H9 (cell line): ENCODE results near the gene PIAS1. TPM values are rescaled to one million over a fixed set of nuclear protein-coding genes. Genes with fewer than 3 reads are reported as not detected.

Source experiments
- DNase-seq: peaks from one replicate; pipeline ENCODE4 v3.0.0-alpha.2; 2017
- H2AFZ ChIP-seq: one replicate; pipeline ENCODE4 v1.6.1; 2013; ENCODE audit warnings: mild to moderate bottlenecking, low read length, control low read depth, moderate library complexity
- H2AK5ac ChIP-seq: 2 replicates; pipeline ENCODE4 v1.6.1; 2013; ENCODE audit warnings: low read length, control low read depth, mixed read lengths; ENCODE audit not compliant: insufficient read length
- H2BK120ac ChIP-seq: one replicate; pipeline ENCODE4 v1.6.1; 2013; ENCODE audit warnings: low read depth, mild to moderate bottlenecking, low read length, control low read depth, inconsistent platforms; ENCODE audit not compliant: poor library complexity, severe bottlenecking
- H2BK12ac ChIP-seq: 2 replicates; pipeline ENCODE4 v1.6.1; 2013; ENCODE audit warnings: low read length, control low read depth, mixed read lengths, low read depth; ENCODE audit not compliant: insufficient read length
- H2BK15ac ChIP-seq: 2 replicates; pipeline ENCODE4 v1.6.1; 2013; ENCODE audit warnings: low read depth, low read length, control low read depth
- H2BK20ac ChIP-seq: one replicate; pipeline ENCODE4 v1.6.1; 2013; ENCODE audit warnings: low read depth, mild to moderate bottlenecking, low read length, control low read depth, inconsistent platforms; ENCODE audit not compliant: poor library complexity, severe bottlenecking
- H2BK5ac ChIP-seq: 2 replicates; pipeline ENCODE4 v1.6.1; 2013; ENCODE audit warnings: low read length, control low read depth, mixed read lengths; ENCODE audit not compliant: insufficient read length
- H3K14ac ChIP-seq: 2 replicates; pipeline ENCODE4 v1.6.1; 2013; ENCODE audit warnings: low read length, control low read depth; ENCODE audit not compliant: insufficient read depth
- H3K18ac ChIP-seq: 2 replicates; pipeline ENCODE4 v1.6.1; 2013; ENCODE audit warnings: low read depth, mild to moderate bottlenecking, mixed read lengths, low read length, control low read depth; ENCODE audit not compliant: insufficient read length
- H3K23ac ChIP-seq: 2 replicates; pipeline ENCODE4 v1.6.1; 2013; ENCODE audit warnings: low read length, control low read depth, mixed read lengths, low read depth; ENCODE audit not compliant: insufficient read length
- H3K23me2 ChIP-seq: 2 replicates; pipeline ENCODE4 v1.6.1; 2013; ENCODE audit warnings: low read depth, mild to moderate bottlenecking, mixed read lengths, low read length, control low read depth; ENCODE audit not compliant: insufficient read length, poor library complexity, severe bottlenecking
- H3K27ac ChIP-seq: 2 replicates; pipeline ENCODE4 v1.5.1; 2013; ENCODE audit warnings: low read length, control low read depth, mixed read lengths, low read depth; ENCODE audit not compliant: insufficient read length
- H3K27me3 ChIP-seq: 2 replicates; pipeline ENCODE4 v1.6.1; 2013; ENCODE audit warnings: low read length, control low read depth, inconsistent platforms; ENCODE audit not compliant: insufficient read depth
- H3K4ac ChIP-seq: 2 replicates; pipeline ENCODE4 v1.6.1; 2013; ENCODE audit warnings: low read depth, mild to moderate bottlenecking, control low read depth, inconsistent platforms, low read length, moderate library complexity
- H3K4me1 ChIP-seq: 2 replicates; pipeline ENCODE4 v1.6.1; 2013; ENCODE audit warnings: low read length, control low read depth, inconsistent platforms; ENCODE audit not compliant: insufficient read depth
- H3K4me2 ChIP-seq: 2 replicates; pipeline ENCODE4 v1.6.1; 2013; ENCODE audit warnings: low read length, control low read depth, mixed read lengths; ENCODE audit not compliant: insufficient read length, insufficient read depth
- H3K56ac ChIP-seq: 2 replicates; pipeline ENCODE4 v1.6.1; 2013; ENCODE audit warnings: low read depth, mild to moderate bottlenecking, mixed read lengths, low read length, control low read depth; ENCODE audit not compliant: insufficient read length
- H3K79me1 ChIP-seq: 2 replicates; pipeline ENCODE4 v1.6.1; 2013; ENCODE audit warnings: low read depth, mild to moderate bottlenecking, moderate library complexity, low read length, control low read depth, inconsistent platforms; ENCODE audit not compliant: insufficient read depth, poor library complexity, severe bottlenecking
- H3K79me2 ChIP-seq: 2 replicates; pipeline ENCODE4 v1.6.1; 2013; ENCODE audit warnings: low read length, control low read depth, inconsistent platforms; ENCODE audit not compliant: insufficient read depth
- H3K9ac ChIP-seq: 2 replicates; pipeline ENCODE4 v1.6.1; 2013; ENCODE audit warnings: low read length, control low read depth, mixed read lengths; ENCODE audit not compliant: insufficient read length; ENCODE audit errors: extremely low read depth
- H3K9me3 ChIP-seq: one replicate; pipeline ENCODE4 v1.6.1; 2013; ENCODE audit warnings: low read depth, low read length, inconsistent platforms; ENCODE audit not compliant: control insufficient read depth
- H3T11ph ChIP-seq: one replicate; pipeline ENCODE4 v1.6.1; 2013; ENCODE audit warnings: mild to moderate bottlenecking, low read length, control low read depth, inconsistent platforms
- H4K20me1 ChIP-seq: one replicate; pipeline ENCODE4 v1.6.1; 2013; ENCODE audit not compliant: control insufficient read depth, insufficient read length, insufficient read depth
- H4K5ac ChIP-seq: 2 replicates; pipeline ENCODE4 v1.6.1; 2013; ENCODE audit warnings: low read depth, mild to moderate bottlenecking, mixed read lengths, low read length, control low read depth; ENCODE audit not compliant: insufficient read length
- H4K8ac ChIP-seq: replicated peaks from 2 replicates; pipeline ENCODE4 v1.6.1; 2013; ENCODE audit warnings: low read length, control low read depth, mixed read lengths, low read depth; ENCODE audit not compliant: insufficient read length
- H4K91ac ChIP-seq: 2 replicates; pipeline ENCODE4 v1.6.1; 2013; ENCODE audit warnings: low read depth, mild to moderate bottlenecking, moderate library complexity, mixed read lengths, low read length, control low read depth; ENCODE audit not compliant: insufficient read length
- H3K27ac Mint-ChIP-seq, 3 experiments: 2 replicates in 2 of 3; 3 replicates in 1 of 3; pipeline ENCODE4 v1.8.0; 2020 to 2021; ENCODE audit warnings: mixed read lengths in 3 of 3, mild to moderate bottlenecking in 1 of 3, moderate library complexity in 1 of 3
- H3K27me3 Mint-ChIP-seq: 2 replicates; pipeline ENCODE4 v1.8.0; 2021; ENCODE audit warnings: low read depth, mild to moderate bottlenecking, moderate library complexity, mixed read lengths
- H3K36me3 Mint-ChIP-seq, 3 experiments: 2 replicates in 2 of 3; 3 replicates in 1 of 3; pipeline ENCODE4 v1.8.0; 2020 to 2021; ENCODE audit warnings: low read depth in 3 of 3, mixed read lengths in 3 of 3; ENCODE audit not compliant: insufficient read depth in 1 of 3
- H3K4me1 Mint-ChIP-seq, 2 experiments: 2 replicates each; pipeline ENCODE4 v1.8.0; 2020; ENCODE audit warnings: mixed read lengths in 2 of 2
- H3K4me3 Mint-ChIP-seq, 2 experiments: 2 replicates in 1 of 2; 3 replicates in 1 of 2; pipeline ENCODE4 v1.8.0; 2020 to 2021; ENCODE audit warnings: mild to moderate bottlenecking in 2 of 2, mixed read lengths in 2 of 2, moderate library complexity in 1 of 2
- H3K9me3 Mint-ChIP-seq, 2 experiments: 2 replicates in 1 of 2; 3 replicates in 1 of 2; pipeline ENCODE4 v1.8.0; 2020; ENCODE audit warnings: mild to moderate bottlenecking in 2 of 2, mixed read lengths in 2 of 2, moderate library complexity in 1 of 2
- WGBS: extraction: QIAGEN DNeasy Blood & Tissue Kit; methylation state at CpG from one replicate; pipeline ENCODE4 v1.1.7; 2013; ENCODE audit warnings: missing lambda C conversion rate, low lambda C conversion rate, mixed read lengths; ENCODE audit not compliant: insufficient read length; ENCODE audit errors: extremely low coverage; 5-methylcytosine and 5-hydroxymethylcytosine counted together
- total RNA-seq: library from RNA; stranded (reverse); gene quantifications from 2 replicates; pipeline ENCODE4 v1.2.1, GENCODE V29; 2021
- TF ChIP-seq, protein P1 (sequence below): fragments of 200-600 bp; sonication (generic); conservative IDR thresholded peaks from 3 replicates; pipeline ENCODE4 v1.8.0; 2021; ENCODE audit warnings: antibody characterized with exemption, mild to moderate bottlenecking

Gene PIAS1
- total RNA-seq, 1 experiment from 2014 or later = 31.1 TPM

DNA sequence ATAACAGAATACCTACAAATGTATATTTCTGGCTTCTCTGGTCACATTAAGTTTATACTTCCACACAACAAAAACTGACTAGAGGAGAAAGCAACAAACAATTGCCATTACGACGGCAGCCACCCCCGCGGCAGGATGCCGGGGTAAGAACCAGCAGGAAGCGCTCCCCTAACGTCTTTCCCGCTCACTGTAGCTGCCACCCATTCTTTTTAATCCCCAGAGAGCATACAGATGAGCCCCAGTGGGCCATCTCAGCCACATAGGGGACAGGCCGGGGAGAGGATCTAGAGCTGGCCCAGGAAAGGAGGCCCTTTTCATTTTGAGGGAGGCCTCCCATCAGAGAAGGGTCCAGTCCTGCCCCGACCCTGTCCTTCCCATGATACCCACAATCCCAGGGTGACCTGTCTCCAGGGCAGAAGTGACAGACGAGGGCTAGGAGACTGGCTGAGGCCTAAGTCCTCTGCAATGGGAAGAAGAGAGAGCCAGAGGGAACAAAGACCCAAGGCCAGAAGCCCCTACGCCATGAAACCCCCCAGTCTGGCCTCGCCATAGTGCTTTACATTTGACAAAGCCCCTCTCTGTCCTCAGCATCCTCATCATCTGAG lies 154.6 kb downstream of the PIAS1 start:
- no peaks in the 10 kb centered on the region for H3K9me3 ChIP-seq
- H3K27ac Mint-ChIP-seq = no peak overlapping the region; a peak in 1 of 7 replicates

More for the DNA sequence above, 154.6 kb downstream of the PIAS1 start:
- Histone ChIP-seq H3K56ac (no peak overlapping the region), H3K14ac (no peak overlapping the region), H3K18ac (no peak overlapping the region), H3T11ph (no peak overlapping the region), H4K5ac (no peak overlapping the region), H2BK15ac (no peak overlapping the region), H2BK120ac (no peak overlapping the region), H3K23ac (no peak overlapping the region), H3K4ac (no peak overlapping the region), H2BK20ac (no peak overlapping the region), H4K8ac (no peak overlapping the region), H2AK5ac (no peak overlapping the region), H3K4me1 (peaks cover 11% of the 10 kb centered on the region), H4K20me1 (peaks cover 2% of the 10 kb centered on the region), H3K27ac (no peak overlapping the region), H3K9ac (no peak overlapping the region), H4K91ac (no peak overlapping the region), H2BK5ac (no peak overlapping the region), H3K79me1 (peaks cover 4% of the 10 kb centered on the region), H2AFZ (no peak overlapping the region), H3K4me2 (no peak overlapping the region), H2BK12ac (no peak overlapping the region), H3K79me2 (no peaks in the 10 kb centered on the region), H3K23me2 (no peaks in the 10 kb centered on the region), H3K27me3 (no peaks in the 10 kb centered on the region)
- H3K4me3 Mint-ChIP-seq = no peak overlapping the region
- DNase-seq = no peak
- TF ChIP-seq, protein P1, sequence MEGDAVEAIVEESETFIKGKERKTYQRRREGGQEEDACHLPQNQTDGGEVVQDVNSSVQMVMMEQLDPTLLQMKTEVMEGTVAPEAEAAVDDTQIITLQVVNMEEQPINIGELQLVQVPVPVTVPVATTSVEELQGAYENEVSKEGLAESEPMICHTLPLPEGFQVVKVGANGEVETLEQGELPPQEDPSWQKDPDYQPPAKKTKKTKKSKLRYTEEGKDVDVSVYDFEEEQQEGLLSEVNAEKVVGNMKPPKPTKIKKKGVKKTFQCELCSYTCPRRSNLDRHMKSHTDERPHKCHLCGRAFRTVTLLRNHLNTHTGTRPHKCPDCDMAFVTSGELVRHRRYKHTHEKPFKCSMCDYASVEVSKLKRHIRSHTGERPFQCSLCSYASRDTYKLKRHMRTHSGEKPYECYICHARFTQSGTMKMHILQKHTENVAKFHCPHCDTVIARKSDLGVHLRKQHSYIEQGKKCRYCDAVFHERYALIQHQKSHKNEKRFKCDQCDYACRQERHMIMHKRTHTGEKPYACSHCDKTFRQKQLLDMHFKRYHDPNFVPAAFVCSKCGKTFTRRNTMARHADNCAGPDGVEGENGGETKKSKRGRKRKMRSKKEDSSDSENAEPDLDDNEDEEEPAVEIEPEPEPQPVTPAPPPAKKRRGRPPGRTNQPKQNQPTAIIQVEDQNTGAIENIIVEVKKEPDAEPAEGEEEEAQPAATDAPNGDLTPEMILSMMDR = no peak
- H3K27me3 Mint-ChIP-seq = no peaks in the 10 kb centered on the region; the same call in 1 of the 2 replicates
- peaks cover 23 to 43% of the 10 kb centered on the region in 2 experiments for H3K4me1 Mint-ChIP-seq
- peaks cover 8 to 14% (median 8%) of the 10 kb centered on the region in 3 experiments; a peak in 6 of 7 replicates for H3K36me3 Mint-ChIP-seq
- no peaks in the 10 kb centered on the region for H3K9me3 Mint-ChIP-seq
- WGBS = no CpG with 5 or more reads among the region's 13 CpGs
